ENCODE results near the gene CADM1.
"Not testable (repeated sequence)": the region's sequence is repeated elsewhere in the genome, so short reads cannot be mapped to it uniquely, and the experiment has no call there.

CADM1 gene

DNA sequence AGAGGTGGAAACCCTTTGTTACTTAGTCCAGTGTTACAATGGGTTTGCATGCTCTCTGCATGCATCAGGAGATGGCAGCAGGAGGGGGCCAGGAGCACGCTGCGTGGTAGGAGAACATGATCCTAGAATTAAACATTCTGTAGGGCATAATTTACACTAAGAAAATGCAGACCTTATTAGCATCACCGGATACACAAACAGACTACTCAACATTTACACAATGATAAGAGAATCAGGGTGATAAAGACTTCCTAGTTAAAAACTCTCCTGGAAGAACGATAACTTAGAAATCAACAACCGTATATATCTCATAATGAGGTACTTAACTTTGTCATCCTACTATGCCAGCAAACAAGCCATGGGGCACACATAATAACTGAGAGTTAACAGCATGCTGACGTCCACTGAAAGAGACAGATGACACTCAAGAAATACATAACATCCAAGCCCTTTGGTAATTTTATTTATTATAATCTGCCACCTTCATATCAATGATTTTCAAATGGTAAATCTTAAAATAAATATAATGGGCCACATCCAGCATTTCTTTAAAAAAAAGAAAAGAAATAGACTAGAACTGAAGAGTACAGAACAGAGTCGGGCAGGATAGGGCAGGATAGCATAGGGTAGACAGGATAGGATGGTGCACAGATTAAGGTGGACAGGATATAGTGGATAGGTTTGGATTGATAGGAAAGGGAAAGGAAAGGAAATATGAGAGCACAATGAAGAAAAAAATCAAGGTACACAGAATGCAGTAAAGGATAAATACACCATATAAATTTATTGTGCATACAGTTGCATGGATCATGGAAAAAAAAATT, 27.5 kb downstream of the CADM1 start:
- no peak for DNase-seq

DNA sequence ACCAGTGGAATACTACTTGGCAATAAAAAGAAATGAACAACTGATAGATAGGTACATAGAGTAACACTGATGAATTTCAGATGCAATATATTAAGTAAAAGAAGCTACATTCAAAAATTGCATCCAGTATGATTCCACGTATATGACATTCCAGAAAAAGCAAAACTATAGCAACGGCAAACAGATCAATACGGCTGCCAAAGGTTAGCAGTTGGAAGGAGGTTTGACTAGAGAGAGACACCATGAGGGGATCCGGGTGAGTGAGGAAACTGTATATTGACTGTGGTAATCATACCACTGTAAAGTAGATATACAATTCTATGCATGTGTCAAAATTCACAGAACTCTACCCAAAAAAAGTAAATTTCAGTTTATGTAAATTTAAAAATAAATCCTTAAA, 28.7 kb downstream of the CADM1 start:
- no peak for DNase-seq

DNA sequence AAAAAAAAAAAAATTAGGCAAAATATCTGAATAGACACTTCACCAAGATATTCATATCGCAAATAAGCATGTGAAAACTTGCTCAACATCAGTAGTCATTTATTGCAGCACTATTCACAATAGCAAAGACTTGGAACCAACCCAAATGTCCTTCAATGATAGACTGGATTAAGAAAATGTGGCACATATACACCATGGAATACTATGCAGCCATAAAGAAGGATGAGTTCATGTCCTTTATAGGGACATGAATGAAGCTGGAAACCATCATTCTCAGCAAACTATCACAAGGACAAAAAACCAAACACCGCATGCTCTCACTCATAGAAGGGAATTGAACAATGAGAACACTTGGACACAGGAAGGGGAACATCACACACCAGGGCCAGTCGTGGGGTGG, 29.9 kb downstream of the CADM1 start:
- not testable (repeated sequence) for DNase-seq

DNA sequence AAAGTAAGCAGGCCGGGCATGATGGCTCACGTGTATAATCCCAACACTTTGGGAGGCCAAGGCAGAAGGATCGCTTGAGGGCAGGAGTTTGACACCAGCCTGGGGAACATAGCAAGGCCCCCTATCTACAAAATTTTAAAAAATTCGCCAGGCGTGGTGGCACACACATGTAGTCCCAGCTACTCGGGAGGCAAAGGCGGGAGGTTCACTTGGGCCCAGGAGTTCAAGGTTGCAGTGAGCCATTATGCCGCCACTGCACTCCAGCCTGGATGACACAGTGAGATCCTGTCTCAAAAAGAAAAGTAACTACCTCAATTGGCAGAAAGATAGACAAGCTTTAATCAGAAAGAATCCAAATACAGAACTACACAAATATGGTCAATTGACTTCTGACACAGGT, 31.0 kb downstream of the CADM1 start:
- no peak for DNase-seq

DNA sequence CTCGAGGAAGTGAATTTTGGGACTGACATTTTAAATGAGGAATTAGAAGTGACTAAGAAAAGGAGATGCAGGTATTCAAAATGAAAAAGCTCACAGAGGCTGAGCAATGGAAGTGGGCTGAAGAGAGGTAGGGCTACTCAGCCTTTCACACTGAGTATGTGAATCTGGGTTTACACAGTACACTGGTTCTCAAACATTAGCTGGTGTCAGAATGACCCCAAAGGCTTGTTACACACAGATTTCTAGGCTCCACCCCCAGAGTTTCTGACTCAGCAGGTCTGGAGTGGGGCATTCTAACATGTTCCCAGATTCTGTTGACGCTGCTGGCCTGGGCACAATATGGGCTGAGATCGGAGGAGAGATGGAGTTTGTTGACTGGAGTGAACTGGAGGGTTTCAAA, 32.8 kb downstream of the CADM1 start:
- no peak for DNase-seq

DNA sequence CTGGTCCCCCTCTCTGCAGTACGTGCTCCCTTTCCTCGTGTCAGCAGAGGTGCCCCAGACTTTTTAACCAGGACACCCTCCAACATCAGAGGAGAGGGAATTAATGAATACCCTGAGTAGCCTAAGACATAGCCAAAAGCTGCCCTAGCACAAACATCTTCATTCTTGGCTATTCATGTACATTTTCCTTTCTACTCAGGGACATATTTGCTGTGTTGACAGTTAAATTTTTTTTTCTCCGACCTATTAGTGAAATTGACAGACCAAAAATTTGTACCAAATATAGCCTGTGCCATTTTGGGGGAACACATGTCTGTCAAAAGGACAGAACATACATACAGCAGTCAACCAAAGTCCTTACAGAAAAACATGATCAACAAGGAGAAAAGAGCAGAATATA, 33.3 kb downstream of the CADM1 start:
- DNase-seq = no peak

DNA sequence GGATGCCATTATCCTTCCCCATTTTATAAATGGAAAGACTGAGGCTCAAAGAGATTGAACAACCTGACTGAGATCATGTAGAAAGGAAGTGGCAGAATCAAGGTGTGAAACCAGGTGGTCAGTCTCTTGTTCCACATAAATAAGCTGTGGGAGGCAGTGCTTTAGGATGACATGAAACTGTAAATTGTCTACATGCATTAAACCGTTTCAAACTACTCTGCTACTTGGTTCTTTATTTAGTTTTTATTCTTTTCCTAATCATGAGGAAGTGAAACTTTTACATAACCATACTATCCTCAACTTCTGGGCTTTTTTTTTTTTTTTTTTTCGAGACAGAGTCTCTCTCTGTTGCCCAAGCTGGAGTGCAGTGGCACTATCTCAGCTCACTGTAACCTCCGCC, 34.9 kb downstream of the CADM1 start:
- DNase-seq = no peak

DNA sequence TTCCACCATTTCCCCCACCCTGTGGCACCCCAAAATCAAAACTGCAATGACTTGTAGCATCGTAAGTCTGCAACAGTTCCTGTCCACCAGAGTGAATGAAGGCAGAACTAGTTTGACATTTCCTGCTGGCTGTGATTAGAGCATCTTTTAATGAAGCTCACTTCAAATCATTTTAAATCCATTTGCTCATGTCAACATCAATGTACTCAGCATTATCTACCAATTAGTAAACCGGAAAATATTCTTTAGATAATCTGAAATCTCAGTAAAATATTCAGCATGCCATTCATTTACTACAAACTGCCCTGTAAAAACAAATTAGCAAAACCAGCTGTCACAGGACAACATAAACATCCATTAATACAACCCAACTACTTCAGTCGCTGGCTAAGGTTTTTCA, 38.1 kb downstream of the CADM1 start:
- no peak for DNase-seq

DNA sequence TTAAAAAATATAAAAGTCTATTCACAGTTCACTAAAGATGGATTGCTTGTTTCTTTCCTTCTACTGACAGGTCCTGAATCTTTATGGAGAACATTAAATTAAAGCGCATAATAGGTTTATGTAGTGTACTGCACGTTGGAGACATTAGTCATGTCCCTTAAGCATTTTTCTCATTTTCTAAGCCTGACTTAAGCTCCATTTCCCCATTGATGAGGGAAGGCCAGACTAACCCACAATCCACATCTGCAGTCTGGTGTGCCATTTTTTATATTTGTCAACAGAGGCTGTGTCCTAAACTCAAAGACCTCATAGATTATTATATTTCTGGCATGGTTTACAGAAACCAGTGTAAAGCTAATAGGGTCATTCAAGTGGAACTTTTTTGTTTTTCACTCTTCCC, 39.9 kb downstream of the CADM1 start:
- peak; percentile 91 for DNase-seq

DNA sequence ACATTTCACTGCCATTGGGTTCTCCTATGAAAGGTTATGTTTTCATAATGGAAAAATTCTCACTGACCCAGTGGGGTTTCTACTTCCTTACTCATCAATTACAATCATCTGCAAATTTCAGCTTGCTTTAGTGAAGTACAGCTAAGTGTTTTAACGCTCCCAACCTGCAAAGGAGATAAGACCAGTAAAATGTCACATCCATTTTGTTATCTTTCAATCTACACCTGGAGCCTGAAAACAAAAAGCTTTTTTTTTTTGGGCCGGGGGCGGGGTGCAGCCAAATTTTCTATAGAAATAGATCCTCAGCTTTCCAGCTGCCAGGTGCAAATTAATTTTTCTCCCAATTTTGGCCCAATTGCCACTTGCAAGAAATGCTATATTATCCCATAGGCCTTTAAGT, 40.6 kb downstream of the CADM1 start:
- DNase-seq = no peak

DNA sequence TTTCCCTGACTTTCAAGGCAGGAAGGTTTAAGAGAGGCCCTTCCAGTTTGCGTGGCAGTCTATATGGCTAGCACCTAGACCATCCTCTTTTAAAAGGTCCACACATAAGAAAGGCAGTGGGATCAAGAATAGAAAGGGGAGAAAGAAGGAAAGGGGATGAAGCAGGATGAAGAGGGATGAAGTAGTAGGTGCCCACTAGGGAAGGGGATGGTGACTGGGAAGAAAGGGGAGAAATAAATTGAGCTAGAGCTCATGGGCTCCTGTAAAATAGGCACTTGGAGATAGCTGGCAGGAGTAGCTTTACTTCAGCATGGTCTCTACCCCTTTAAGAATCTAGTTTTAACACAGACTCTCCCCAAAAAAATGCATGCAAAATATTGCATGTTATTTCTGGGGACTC, 41.5 kb downstream of the CADM1 start:
- DNase-seq = no peak

DNA sequence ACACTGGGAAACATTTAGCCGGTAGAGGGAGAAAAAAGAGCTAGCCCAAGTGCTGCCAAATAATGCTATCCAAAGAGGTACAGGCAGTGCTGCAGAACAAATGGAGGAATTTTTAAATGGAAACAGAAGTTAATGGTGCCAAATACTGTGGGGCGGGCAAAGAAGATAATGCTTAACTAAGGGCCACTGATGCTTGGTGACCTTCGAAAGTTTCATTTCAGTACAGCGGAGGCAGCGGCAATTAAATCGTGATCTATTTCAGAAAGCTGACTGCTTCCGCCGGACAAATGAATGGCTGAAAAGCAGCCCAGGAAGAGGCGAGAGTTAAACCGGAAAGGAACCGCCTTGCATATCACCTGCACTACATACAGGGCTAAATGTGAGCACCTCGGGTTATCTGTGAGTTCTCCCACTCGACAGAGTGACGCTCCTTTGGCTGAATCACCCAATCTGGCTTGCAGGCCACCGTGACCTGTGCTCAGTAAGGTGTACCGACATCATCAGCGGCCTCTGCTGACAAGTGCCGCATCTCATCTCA, 42.1 kb downstream of the CADM1 start:
- DNase-seq = no peak

DNA sequence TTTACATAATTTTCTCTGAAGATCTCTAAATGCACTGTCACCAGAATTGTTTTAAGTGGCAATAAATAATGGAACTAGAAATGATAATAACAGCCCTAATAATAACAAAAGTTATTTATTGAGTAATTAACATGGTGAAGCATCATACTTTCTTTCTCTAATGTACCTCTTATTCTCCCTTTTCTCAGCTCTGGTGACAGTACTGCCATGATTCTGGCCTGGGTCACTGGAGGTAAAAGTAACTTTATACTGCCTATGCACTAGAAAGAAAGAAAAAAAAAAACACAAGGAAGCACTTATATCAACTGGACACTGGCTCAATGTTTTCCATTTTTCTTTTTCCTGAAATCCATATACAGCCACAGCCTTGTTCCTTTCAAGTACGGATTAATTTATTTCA, 43.7 kb downstream of the CADM1 start:
- no peak for DNase-seq

DNA sequence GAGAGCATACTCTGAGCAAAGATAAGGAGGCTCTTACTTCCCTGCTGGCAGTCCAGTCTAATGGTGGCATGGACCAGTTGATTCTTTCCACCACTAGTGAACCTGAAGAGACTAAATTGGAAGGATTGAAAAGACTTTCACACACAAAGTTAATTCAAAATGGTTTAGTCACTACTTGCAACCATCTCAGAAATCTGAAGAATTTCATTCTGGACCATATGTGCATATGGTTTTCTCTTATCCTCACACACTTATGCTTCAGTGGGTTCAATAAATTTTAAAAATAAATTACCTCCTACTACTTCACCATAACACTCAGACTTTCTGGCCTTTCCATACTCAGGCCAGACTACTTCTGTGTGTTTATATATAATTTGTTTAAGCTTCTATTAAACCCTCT, 44.7 kb downstream of the CADM1 start:
- peak; percentile 88 for DNase-seq

DNA sequence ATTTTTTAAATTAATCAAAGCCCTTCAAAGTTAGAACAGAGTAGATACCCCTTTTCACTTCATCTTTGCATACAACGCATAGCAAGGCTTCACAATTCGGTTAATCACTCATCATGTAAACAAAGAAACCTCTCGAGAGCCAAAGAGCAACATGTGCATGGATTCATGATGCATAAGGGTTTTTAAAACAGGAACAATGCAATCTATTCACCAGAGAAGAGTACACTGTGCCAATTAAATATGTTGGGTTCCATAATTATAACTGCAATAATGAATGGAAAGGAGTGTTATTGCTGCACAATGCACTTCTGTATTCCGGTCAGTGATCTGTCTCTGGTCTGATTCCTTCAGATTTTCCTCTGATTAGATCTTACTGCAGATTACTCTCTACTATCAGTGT, 45.3 kb downstream of the CADM1 start:
- DNase-seq = no peak

DNA sequence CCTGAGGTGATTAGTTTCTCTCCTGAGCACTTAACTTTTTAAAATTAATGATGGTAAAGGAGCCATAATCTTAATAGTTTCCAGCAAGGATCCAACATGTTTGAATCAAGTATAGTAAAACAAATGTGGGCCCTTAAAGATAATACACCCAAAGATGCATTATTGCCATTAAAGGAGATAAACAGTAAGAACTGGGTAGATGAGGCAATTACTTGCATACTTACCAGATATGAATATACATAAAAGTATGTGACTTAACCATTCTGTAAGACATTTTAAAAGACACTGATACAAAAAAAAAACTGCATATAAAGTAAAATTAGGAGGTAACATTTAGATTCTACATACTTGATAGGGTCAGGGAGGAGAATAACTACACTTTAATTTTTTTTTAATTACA, 48.2 kb downstream of the CADM1 start:
- peak; percentile 61 for DNase-seq

DNA sequence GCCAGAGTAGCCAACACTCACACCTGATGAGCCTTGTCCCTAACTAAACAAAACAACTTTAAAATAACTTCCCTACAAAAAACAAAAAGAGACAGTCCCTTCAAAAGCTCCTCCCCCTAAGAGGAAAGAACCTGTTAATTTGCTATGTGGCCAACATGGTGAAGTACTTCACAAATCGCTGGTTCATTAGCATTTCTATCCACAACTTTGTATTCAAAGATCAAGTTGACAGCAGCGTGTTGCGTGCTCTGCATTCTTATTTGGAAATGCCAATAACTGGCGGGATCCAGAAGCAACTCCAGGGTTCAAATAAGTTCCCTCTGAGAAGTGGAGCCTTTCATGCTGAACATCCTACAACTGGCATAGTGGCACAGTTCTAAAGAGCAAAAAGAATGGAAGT, 48.6 kb downstream of the CADM1 start:
- no peak for DNase-seq

DNA sequence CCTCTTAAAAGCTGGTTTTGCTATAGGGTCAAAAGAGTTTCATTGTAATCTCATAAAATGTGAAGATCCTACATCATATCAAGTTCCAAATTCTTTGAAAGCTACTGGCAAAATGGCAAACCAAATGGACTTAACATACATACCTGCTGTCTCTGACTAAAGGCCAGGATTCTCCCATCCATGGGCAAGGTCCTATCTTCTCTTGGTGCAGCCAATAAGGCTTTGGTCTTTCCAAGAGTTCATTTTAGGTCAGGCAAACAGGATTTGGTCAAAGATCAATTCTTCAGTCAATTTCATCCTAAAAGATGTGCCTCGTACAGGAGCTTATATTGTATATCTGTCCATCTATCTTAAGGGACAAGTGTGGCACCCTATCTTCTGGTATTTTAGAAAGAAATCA, 49.7 kb downstream of the CADM1 start:
- DNase-seq = no peak

DNA sequence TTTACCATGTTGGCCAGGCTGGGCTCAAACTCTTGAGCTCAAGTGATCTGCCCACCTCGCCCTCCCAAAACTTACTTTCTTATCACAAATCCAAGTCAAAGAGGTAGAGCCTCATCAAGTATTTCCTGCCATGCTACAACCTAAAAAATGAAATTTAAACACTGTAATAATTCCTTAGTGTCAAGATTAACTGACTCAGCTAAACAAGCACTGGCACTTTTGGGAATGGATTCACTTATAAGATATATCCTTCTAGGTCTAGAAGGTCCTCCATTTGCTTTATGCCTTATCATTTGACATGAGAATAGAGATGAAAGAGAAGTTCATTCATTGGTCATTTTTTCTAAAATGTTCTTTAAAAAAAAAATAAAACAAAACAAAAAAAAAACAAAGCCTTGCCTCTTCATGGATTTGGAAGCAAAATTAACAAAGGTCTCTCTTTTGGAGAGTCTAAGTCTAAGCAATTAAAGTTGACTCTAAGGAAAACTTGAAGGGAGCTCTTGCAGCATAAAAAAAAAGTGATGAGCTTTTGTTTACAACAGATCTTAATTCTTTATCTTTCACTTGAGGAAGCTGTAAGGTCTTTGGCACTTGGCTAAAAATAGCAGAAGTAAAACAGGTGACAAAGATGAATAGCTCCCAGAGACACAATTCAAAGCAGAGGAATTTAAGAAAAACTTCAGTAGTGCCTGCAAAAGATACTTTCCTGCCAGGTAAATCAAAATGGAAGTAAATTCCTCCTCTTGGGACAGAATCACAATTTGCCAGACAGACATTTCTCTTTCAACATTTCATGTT, 50.3 kb downstream of the CADM1 start:
- no peak for DNase-seq

DNA sequence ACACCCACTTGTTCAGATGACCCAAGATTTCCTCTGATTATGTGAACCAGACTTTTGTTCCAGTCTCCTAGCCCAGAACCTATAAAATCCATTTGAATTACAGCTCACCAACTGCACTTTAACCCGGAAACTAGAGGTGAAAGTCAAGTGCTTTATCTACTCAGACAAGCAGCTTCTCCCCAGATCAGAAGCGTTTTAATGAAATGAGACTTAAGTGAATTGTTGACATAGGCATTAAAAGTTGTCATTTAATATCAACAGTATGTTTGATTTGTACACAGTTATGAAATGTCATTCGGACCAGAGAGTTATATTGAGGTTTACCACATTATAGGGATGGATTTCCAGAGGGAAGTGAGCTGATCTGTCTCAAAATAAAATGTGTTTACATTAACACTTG, 52.0 kb downstream of the CADM1 start:
- peak; percentile 35 for DNase-seq

DNA sequence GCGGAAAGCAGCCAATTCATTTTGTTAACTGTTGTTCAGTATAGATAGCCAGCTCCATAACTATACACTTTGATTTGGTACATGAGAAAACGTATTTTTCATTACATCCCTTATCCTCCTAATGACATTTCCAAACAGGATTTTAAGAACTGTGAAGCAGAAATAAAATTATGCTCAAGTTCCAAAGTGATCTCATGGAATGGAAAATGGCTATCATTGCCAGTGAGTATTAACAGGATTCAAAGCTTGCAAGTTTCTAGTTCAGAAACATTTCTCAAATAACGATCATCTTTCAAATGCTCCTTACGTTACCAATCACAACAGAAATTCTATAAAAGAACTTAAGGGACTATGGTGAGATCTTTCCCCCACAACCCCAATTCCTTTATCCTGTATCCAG, 53.7 kb downstream of the CADM1 start:
- no peak for DNase-seq

DNA sequence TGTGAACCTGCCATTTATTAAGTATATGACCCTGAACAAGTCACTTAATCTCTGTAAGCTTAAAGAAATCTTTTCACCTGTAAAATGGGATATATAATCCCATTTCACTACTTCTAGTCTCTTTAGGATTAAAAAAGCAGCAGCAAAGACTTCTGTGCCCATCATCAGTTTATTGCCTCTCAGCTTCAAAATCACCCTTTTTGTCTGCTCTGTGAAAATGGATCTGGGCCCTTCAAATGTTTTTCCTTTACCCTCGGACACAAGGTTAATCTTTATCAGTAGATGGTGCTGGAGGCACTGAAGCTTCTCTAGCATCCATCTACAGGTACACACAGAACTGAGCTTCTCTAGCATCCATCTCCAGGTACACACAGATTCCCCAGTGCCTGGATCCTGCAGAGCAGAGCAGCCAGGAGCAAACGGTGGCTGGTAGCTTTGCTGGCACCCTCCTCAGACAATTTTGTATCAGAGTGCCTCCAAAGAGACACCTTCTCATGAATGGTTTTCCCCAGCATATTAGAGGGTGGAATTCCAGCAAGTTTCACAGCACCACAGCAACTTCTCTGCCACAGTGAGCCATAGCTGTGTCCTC, 56.8 kb downstream of the CADM1 start:
- DNase-seq = no peak

DNA sequence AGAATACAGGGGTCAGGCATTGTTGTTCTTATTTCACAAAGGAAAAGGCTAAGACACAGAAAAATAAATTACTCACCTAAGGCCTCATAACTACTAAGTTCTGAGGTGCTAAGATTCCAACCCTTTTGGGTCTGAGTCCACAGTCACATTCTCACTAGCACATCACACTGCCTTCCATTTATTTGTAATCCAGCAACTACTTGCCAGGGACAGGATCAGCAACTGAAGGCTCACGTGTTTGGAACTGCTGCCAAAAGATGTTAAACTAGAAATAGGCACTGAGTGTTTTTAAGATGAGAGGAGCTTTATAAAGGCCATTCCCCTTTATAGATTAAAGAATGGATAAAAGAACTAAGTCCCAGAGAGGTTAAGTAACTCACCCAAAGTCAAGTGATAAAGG, 58.0 kb downstream of the CADM1 start:
- no peak for DNase-seq

DNA sequence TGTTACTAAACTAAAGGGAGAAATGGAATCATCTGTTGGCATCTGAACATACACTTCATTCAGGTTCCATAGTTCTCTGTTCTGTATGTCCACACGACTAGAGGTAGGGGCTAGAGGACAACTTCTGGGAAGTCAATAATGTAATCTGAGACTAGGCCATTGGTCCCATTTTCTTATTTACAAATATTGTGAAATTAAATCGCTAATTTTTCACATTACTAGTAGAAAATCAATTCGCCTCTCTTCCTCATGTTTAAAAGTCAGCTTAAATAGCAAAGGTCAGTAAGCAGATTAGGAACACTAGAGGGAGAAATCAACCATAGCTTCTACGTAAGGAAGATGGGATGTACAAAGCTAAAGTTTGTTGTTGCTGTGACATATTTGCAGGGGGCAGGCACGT, 59.7 kb downstream of the CADM1 start:
- no peak for DNase-seq
